COR-L47 (cell line): Measurements from ENCODE around the gene SENP6.
"Not testable (repeated sequence)": the region's sequence is repeated elsewhere in the genome, so short reads cannot be mapped to it uniquely, and the experiment has no call there.

Experiments used
- DNase-seq: peaks from one replicate; lab custom pipeline; 2025; lab: John Stamatoyannopoulos, UW

SENP6 gene

GRCh38 chr6:75609639-75610590 lies 8.2 kb downstream of the SENP6 start:
- no peak for DNase-seq

- no peak for DNase-seq
These were observed 9.5 kb downstream of the SENP6 start for GRCh38 chr6:75611011-75611701.

GRCh38 chr6:75611702-75612375 lies 10.2 kb downstream of the SENP6 start:
- DNase-seq, result no peak

GRCh38 chr6:75612434-75612833 lies 10.8 kb downstream of the SENP6 start:
- no peak for DNase-seq

- DNase-seq, result no peak
These were observed 11.4 kb downstream of the SENP6 start for GRCh38 chr6:75613056-75613501.

GRCh38 chr6:75618437-75618836 lies 16.8 kb downstream of the SENP6 start:
- DNase-seq, result no peak

- no peak for DNase-seq
These were observed 17.7 kb downstream of the SENP6 start for GRCh38 chr6:75619230-75619899.

GRCh38 chr6:75620381-75621304 lies 19.0 kb downstream of the SENP6 start:
- no peak for DNase-seq

- DNase-seq, result no peak
These were observed 20.2 kb downstream of the SENP6 start for GRCh38 chr6:75621846-75622245.

GRCh38 chr6:75623491-75623890 lies 21.8 kb downstream of the SENP6 start:
- no peak for DNase-seq

GRCh38 chr6:75624335-75624734 lies 22.7 kb downstream of the SENP6 start:
- DNase-seq, result no peak

GRCh38 chr6:75624988-75625387 lies 23.3 kb downstream of the SENP6 start:
- no peak for DNase-seq

- DNase-seq, result no peak
These were observed 24.9 kb downstream of the SENP6 start for GRCh38 chr6:75626561-75626960.

- DNase-seq, result not testable (repeated sequence)
These were observed 26.0 kb downstream of the SENP6 start for GRCh38 chr6:75627708-75628107.

GRCh38 chr6:75631859-75632635 lies 30.4 kb downstream of the SENP6 start:
- DNase-seq, result no peak

- DNase-seq, result no peak
These were observed 31.4 kb downstream of the SENP6 start for GRCh38 chr6:75633045-75633444.

- DNase-seq, result no peak
These were observed 40.6 kb downstream of the SENP6 start for GRCh38 chr6:75642311-75642710.

GRCh38 chr6:75643173-75643572 lies 41.5 kb downstream of the SENP6 start:
- DNase-seq, result no peak

GRCh38 chr6:75656479-75656878 lies 54.8 kb downstream of the SENP6 start:
- DNase-seq, result no peak

- no peak for DNase-seq
These were observed 55.6 kb downstream of the SENP6 start for GRCh38 chr6:75657327-75657726.
